ENCODE measurements around the gene RPL15. TPM values are rescaled to one million over a fixed set of nuclear protein-coding genes. Genes with fewer than 3 reads are reported as not detected.
A peak's percentile ranks its signal among the peaks of the same experiment; 100 is the strongest.

RPL15 gene
- polyA plus RNA-seq, 2 of the 4 experiments (the other 2 are of a cell fraction) = 2,178 to 2,933 TPM

- Histone ChIP-seq H3K4me1 (peaks cover 13% of the 10 kb centered on the region; the same call in 2 of the 3 replicates), H3K4me3 (no peak overlapping the region), H3K9me3 (no peaks in the 10 kb centered on the region), H3K4me2 (no peak overlapping the region), H3K27ac (no peak overlapping the region)
- ChIA-PET POLR2A (interaction anchor here (2.0 kb wide), 1 partner anchor 27 kb away, joined by 12 read pairs; the partner anchor contains the start of genes NKIRAS1 and RPL15), CTCF (interaction anchor here (0.7 to 4.7 kb wide), 7 partner anchors 10 to 124 kb away, joined by 3 to 31 read pairs (median 4); no protein-coding TSS in a partner anchor)
- DNase-seq (ENCODE audit: low read depth in 1 of 2, low spot score in 1 of 2) (no peak), FAIRE-seq (no peak), ATAC-seq (no peak)
- WGBS (ENCODE audit: missing lambda C conversion rate) = 86% methylated on average over 5 of the region's 5 CpGs
- no peak for TF ChIP-seq PHF8 (IDR thresholded peaks at IDR 0.05; ENCODE audit: borderline replicate concordance, low read depth)
- TF ChIP-seq CHD2 (IDR thresholded peaks at IDR 0.05; ENCODE audit: low read length, partially characterized antibody) = no peak
- TF ChIP-seq RAD21 (conservative IDR thresholded peaks at IDR 0.05 in 1 of 2, IDR thresholded peaks at IDR 0.05 in 1 of 2) = no peak
- TF ChIP-seq ZSCAN20 (CRISPR knock-in tag; IDR thresholded peaks at IDR 0.05) = no peak
- TF ChIP-seq E2F6 (IDR thresholded peaks at IDR 0.05; ENCODE audit: borderline replicate concordance, low read depth) = no peak
- no peak for TF ChIP-seq ATOH8 (CRISPR knock-in tag; IDR thresholded peaks at IDR 0.05; ENCODE audit: low read depth)
- TF ChIP-seq GATA3 (IDR thresholded peaks at IDR 0.05; ENCODE audit: borderline replicate concordance) = no peak
- no peak for TF ChIP-seq HMGXB4 (CRISPR knock-in tag; IDR thresholded peaks at IDR 0.05; ENCODE audit: borderline replicate concordance)
- TF ChIP-seq ZC3H11A (IDR thresholded peaks at IDR 0.05) = no peak
- no peak for TF ChIP-seq CBX8 (IDR thresholded peaks at IDR 0.05)
- TF ChIP-seq MAFK (IDR thresholded peaks at IDR 0.05; ENCODE audit: partially characterized antibody) = no peak
- TF ChIP-seq CEBPB (IDR thresholded peaks at IDR 0.05) = no peak
- no peak for TF ChIP-seq EHF (CRISPR knock-in tag; IDR thresholded peaks at IDR 0.05)
- no peak for TF ChIP-seq CHD4 (IDR thresholded peaks at IDR 0.05; ENCODE audit: borderline replicate concordance)
- no peak for TF ChIP-seq HDAC2 (IDR thresholded peaks at IDR 0.05)
- TF ChIP-seq HEYL (CRISPR knock-in tag; IDR thresholded peaks at IDR 0.05) = no peak
- no peak for TF ChIP-seq MYC (IDR thresholded peaks at IDR 0.05; ENCODE audit: borderline replicate concordance, low read length)
These were observed 27.0 kb upstream of the RPL15 start for GRCh38 chr3:23889950-23890349.

- POLR2A ChIA-PET = interaction anchor here (2.1 kb wide), 1 partner anchor 23 kb away, joined by 15 read pairs; the partner anchor contains the start of genes NKIRAS1 and RPL15
- ATAC-seq = peak; percentile 45 to 65
- CTCF ChIA-PET = interaction anchor here (0.6 kb wide), 1 partner anchor 16 kb away, joined by 3 read pairs; no protein-coding TSS in a partner anchor
These were observed 22.5 kb upstream of the RPL15 start for GRCh38 chr3:23894254-23895061.

More at GRCh38 chr3:23894254-23895061, 22.5 kb upstream of the RPL15 start:
- Histone ChIP-seq H3K4me3 (no peak overlapping the region), H3K4me2 (no peak overlapping the region), H3K9me3 (no peaks in the 10 kb centered on the region; the same call in 2 of the 3 replicates), H3K27ac (no peak overlapping the region), H3K4me1 (peaks cover 2% of the 10 kb centered on the region; the same call in 2 of the 3 replicates)
- no peak for TF ChIP-seq MAFK (IDR thresholded peaks at IDR 0.05; ENCODE audit: partially characterized antibody)
- TF ChIP-seq ATOH8 (CRISPR knock-in tag; IDR thresholded peaks at IDR 0.05; ENCODE audit: low read depth) = no peak
- TF ChIP-seq BCL3 (IDR thresholded peaks at IDR 0.05) = no peak
- TF ChIP-seq MYC (IDR thresholded peaks at IDR 0.05; ENCODE audit: borderline replicate concordance, low read length) = no peak
- TF ChIP-seq KDM1A (IDR thresholded peaks at IDR 0.05; ENCODE audit: low read depth) = no peak
- no peak for TF ChIP-seq E2F6 (IDR thresholded peaks at IDR 0.05; ENCODE audit: borderline replicate concordance, low read depth)
- TF ChIP-seq HOXB5 (CRISPR knock-in tag; IDR thresholded peaks at IDR 0.05) = no peak
- TF ChIP-seq HES2 (IDR thresholded peaks at IDR 0.05) = no peak
- TF ChIP-seq RAD21 (conservative IDR thresholded peaks at IDR 0.05 in 1 of 2, IDR thresholded peaks at IDR 0.05 in 1 of 2) = no peak
- TF ChIP-seq HOXB13 (CRISPR knock-in tag; IDR thresholded peaks at IDR 0.05; ENCODE audit: low read depth) = no peak
- no peak for TF ChIP-seq ZNF302 (CRISPR knock-in tag; IDR thresholded peaks at IDR 0.05)
- no peak for DNase-seq (ENCODE audit: low read depth in 1 of 2, low spot score in 1 of 2)
- WGBS (ENCODE audit: missing lambda C conversion rate) = 84% methylated on average over 8 of the region's 8 CpGs
- no peak for FAIRE-seq
